Activated CD8-positive, alpha-beta memory T cell treated with anti-CD3 and anti-CD28 coated beads for 24 hours (primary cell): ENCODE data around the gene NEIL1.
"Not testable (repeated sequence)": the region's sequence is repeated elsewhere in the genome, so short reads cannot be mapped to it uniquely, and the experiment has no call there.

Source experiments
- DNase-seq: peaks from one replicate; pipeline ENCODE4 v3.0.0-alpha.2; 2020

NEIL1 gene

GRCh38 chr15:75358771-75359536, 12.1 kb downstream of the NEIL1 start:
- no peak for DNase-seq

DNA sequence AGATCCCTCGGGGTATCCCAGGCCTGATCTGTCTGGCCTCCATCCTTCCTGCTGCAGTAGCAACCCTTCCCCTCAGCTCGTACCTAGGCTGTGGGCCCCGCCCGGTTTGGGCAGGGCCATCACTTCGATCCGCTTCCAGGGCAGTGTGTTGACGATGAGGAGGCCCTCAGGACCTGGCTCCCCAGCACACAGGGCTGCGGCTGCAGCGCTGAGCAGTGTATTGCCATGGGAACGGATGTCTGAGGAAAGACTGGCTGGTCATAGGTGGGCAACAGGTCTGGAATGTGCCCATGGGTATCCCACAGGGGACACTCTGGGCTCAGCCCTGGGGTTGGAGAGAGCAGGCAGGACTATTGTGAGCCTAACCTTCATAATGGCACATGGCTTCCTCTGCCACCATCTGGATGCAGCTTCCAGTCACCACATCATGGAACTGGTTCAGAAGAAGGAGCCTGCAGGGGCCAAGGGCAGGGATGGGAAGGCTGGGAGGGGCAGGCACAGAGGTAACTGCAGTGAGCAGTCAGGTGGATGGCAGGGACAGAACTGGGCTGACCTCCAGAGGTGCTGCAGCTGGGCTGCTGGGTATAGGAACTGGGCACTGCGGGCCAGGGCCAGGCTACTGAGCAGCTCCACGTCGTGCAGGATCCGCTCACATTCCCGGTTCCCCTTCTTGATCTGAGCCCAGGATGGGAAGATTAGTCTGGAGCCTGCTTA, 12.9 kb downstream of the NEIL1 start:
- peak; percentile 53 for DNase-seq

GRCh38 chr15:75360391-75360790, 13.6 kb downstream of the NEIL1 start:
- DNase-seq, result peak; percentile 37

DNA sequence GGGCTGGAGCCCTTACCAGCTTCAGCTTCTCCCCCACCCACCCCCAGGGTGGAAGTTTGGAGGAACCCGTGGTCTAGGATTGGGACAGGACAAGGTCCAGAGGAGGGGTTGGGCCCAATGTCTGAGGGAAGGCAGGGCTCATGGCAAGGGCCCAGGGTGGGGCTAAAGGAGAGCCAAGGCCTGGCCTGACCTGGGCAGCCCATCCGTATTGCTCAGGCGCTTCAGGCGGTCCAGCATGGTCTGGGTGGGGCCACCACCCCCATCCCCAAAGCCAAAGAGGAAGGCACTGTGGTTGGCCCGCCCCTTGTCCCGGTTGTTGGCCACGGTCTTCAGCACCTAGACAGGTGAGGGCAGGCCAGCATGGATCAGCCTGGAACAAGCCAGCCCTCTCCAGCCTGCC, 14.0 kb downstream of the NEIL1 start:
- DNase-seq, result peak; percentile 55

DNA sequence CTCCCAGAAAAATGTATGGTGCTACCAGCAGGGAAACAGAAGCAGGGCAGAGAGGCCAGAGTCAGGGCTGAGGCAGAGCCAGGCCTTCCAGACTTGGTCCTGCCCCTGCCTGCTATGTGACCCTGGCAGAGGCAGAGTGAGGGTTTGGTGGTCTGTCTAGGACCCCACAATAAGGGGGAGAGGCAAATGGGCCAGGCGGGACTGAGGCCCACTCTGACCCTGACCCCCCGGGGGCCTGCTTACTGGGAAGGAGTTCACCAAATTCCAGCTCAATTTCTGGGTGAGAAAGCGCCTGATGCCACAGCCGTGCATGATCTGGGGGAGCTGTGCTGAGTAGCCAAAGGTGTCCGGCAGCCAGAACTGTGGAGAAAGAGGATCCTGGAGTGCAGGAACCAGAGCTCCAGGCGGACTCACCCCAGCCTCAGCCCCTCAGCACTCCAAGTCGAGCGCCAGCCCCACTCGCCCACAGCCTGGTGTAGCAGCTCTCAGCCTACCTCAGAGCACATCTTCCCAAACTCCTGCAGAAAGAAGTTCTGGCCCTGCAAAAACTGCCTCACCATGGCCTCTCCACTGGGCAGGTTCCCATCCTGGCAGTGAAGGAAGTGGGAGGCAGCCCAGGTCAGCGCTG, 14.6 kb downstream of the NEIL1 start:
- DNase-seq, result peak; percentile 54

- DNase-seq, result peak; percentile 48
Observed at GRCh38 chr15:75361989-75362641, 15.3 kb downstream of the NEIL1 start.

DNA sequence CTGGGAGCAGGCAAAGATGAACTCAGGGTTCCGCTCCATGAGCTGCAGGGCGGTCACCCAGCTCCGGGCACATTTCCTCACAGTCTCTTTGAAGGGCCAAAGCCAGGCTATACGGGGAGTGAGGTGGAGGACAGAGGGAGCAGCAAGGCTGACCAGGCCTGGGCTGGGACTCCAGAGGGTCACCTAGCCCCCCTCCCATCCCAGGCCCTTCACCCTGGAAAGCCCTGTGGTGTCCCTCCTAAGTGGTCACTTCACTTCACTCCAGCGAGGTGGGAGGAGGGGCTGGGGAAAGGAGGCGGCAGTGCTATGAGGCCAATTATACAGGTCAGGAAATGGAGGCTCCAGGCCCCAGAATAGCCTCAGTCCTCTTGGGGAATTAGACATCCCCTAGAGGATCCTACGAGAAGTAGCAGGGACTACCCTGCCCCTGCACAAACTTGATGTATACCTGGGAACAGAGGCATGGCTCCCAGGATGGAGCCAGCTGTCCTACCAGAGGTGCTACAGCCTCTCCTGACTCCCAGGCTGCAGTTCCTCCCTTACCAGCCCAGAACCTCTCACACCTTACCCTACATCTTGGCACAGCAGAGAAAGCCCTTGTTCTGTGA, 15.9 kb downstream of the NEIL1 start:
- DNase-seq, result peak; percentile 43

GRCh38 chr15:75363786-75364185, 16.9 kb downstream of the NEIL1 start:
- peak; percentile 43 for DNase-seq

DNA sequence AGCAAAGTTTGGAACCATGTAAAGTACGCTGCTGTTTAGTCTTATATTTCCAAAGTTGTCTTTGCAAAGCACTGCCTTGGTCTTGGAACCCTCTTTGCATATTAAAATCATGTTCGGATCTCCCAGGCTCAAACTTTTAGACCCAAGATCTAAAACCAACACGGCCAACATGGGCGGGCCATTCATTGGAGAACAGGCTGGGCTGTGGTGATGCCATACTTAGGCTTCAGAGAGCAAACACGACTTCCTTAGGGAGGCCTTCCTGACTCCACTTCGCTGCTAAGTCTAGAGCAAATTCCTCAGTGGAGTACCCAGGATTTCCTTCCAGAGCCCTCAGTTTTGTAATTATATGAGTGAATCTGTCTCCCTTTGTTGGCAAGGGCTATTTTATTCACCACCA, 18.0 kb downstream of the NEIL1 start:
- DNase-seq, result no peak

- peak; percentile 11 for DNase-seq
Observed at GRCh38 chr15:75366163-75366562, 19.3 kb downstream of the NEIL1 start.

- DNase-seq, result no peak
Observed at GRCh38 chr15:75367006-75367405, 20.2 kb downstream of the NEIL1 start.

GRCh38 chr15:75367406-75367912, 20.6 kb downstream of the NEIL1 start:
- no peak for DNase-seq

DNA sequence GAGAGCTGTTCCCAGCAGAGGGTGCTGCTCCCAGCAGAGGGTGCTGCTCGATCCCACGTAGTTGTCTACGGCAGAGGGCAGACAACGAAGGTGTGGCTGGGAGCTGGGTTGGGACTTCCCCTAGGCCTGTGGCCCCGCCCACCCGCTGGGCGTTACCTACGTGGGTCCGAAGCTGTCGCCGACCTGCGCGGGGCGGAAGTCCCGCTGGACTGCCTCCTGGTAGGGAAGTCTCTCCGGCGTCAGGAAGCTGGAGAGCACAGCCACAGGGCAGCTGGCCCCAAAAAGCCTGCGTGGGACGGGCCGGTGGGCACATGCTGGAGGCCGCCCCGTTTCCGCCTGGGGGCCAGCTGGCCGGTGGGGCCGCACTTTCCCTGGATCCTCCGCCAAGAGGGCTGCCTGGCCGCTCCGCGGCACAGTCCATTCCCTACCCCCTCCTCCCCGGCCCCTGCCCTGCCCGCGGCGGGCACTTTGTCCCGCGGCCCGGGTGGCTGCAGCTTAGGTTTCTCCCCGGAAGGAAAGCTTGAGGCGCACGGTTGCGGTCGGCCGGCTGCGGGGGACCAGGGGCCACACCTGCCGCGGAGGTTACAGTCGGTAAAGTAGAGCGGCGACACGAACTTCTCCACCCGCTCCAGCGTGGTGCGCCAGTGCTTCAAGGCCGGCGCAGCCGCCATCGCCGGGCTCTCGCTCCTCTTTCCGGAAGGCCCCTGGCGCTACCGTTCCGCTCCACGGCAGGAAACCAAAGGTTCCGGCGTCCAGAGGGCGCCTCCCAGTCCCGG, 21.3 kb downstream of the NEIL1 start, which contains the start of gene MAN2C1:
MAN2C1 (minus strand) TSS at position 695 of the 776 bp plus-strand sequence; CDS start at position 671, 24 bp downstream.
- DNase-seq, result peak; percentile 97

- no peak for DNase-seq
Observed at GRCh38 chr15:75368689-75369239, 21.9 kb downstream of the NEIL1 start.

DNA sequence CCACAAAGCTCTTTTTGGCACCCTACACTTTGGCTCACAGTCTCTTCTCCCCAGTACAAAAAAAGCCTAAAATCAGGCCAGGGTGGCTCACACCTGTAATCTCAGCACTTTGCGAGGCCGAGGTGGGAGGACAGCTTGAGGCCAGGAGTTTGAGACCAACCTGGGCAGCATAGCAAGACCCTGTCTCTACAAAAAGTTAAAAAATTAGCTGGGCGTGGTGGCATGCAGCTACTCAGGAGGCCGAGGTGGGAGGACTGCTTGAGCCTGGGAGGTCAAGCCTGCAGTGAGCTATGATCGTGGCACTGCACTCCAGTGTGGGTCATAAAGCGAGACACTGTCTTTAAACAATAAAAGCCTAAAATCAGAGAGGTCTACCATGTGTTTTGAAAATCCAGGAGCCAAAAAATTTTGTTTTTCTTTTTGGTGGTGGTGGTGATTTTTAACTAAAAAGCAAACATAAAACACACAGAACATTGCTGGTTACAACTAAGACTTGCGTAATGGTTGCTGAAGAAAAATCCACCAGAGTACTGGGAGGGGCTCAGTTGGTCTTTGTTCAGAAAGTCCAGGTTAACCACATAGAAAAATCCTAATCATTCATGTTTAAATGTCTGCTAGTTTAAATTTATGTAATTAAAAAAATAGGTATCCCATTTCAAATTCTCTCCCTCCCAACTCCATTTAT, 23.2 kb downstream of the NEIL1 start:
- DNase-seq, result no peak

GRCh38 chr15:75371486-75371885, 24.6 kb downstream of the NEIL1 start:
- DNase-seq, result no peak

DNA sequence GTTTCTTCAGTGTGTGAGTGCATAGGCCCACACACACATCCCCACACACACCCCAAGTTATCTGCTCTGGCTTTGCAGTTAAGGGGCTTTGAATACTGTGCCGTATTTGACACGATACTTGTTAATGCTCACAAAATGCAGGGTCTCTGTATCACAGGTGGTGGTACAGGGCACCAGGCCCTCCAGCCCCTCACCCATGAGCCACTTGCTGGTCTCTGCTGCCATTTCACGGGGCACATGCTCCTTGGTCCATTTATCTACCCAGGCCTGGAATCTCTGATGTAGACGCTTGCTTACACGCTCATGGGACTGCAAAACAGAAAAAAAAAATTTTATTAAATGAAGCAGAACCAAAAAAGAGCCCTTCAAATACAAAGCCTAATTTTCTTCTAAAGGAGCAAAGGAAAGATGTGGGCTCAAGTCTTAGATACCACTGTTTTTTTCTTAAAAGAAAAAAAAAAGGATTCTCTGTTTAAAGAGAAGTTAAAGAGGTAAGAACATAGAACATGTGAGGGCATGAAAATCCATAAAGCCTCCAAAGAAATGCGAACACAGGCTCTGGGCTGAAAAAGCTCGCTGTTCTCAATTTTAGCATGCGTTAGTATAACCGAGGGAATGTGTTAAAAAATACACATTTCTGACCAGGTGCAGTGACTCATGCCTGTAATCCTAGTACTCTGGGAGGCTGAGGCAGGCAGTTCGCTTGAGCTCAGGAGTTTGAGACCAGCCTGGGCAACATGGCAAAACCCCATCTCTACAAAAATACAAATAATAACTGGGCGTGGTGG, 25.3 kb downstream of the NEIL1 start:
- DNase-seq, result no peak

DNA sequence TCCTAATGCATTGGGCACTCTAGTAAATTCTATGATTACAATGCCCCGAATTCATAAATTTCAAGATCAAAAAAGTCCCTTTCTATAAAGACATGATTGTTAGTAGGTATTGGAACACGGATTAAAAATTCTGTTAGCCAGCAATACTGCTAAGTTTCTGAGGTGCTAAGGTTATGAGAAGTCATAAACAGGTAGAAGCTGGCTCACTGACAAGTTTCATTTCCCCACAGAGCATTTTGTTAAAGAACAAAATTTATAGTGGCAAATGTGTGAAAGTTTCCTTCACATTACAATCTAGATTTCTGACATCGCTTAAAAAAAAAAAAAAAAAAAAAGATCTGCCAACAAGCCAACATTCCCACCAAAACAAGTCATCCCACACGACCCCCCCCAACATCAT, 33.9 kb downstream of the NEIL1 start:
- no peak for DNase-seq

GRCh38 chr15:75383986-75384385, 37.1 kb downstream of the NEIL1 start:
- not testable (repeated sequence) for DNase-seq

DNA sequence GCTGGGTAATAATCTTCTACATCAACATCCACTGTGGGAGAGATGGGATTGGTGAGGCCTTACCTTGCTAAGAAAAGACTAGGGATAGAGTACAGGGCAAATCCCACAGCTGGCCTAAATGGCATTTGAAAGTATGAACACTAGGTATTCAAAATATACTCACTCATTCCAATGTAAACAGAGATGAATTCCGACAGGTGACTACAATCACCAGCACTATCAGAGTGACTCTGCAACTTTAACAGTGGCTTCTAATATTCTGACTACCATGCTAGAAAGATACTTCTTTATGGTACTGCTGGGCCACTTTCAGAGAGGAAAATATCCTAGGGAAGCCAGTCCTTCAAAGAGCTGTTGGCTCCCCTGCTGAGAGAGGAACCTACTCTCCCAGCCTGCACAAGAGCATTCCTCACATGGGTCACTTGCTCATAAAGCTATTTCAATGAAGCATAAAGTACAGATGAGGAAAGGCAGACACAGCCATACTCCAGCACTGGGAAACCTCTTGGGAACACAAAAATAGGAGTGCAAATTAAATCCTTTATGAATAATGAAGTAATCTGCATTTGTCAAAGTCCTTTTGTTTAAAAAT, 43.0 kb downstream of the NEIL1 start:
- no peak for DNase-seq
